Non-pigmented ciliary epithelial cell (primary cell): Measurements from ENCODE around the gene STK16.
A peak's percentile ranks its signal among the peaks of the same experiment; 100 is the strongest.

ENCODE experiments used
- DNase-seq: peaks from one replicate; pipeline ENCODE4 v3.0.0-alpha.2; 2010; ENCODE audit warnings: low read depth

The STK16 gene

DNA sequence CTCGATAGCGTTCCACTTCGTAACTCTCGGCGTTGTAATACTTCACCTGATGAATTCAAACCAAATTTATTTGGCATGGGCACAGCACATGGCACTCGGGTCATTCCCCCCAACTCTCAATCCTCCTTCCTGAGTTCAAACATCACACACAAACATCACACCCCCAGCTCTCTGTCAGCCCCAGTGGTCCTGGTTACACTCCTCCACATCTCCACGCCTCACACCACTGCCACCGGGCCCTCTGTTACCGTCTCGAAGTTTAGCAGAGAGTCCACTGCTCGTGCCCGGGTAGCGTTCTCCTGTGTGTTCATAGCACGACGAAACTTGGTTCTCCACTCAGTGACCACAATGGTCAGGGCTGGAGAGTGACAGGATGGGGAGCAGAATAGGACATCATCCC is 31.1 kb upstream of the STK16 start:
- no peak for DNase-seq

DNA sequence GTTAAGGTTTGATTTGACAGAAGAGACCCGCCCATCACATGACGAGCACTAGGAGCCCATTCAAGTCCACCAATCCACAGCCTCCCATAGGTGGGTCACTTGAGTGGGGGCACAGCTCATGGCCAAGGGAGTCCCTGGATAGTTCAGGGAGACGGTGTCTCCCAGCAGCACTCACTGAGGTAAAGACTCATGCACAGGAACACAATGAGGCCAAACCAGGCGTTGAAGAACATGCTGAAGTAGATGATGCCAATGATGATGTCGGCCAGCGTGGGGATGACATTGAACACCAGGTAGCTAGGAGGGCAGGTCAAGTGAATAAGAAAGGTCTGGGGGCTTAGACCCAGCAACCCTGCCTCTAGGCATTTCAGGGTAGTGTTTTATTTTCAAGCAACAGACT is 30.5 kb upstream of the STK16 start:
- no peak for DNase-seq

- no peak for DNase-seq
Measured at GRCh38 chr2:219215871-219216534, 29.3 kb upstream of the STK16 start.

DNA sequence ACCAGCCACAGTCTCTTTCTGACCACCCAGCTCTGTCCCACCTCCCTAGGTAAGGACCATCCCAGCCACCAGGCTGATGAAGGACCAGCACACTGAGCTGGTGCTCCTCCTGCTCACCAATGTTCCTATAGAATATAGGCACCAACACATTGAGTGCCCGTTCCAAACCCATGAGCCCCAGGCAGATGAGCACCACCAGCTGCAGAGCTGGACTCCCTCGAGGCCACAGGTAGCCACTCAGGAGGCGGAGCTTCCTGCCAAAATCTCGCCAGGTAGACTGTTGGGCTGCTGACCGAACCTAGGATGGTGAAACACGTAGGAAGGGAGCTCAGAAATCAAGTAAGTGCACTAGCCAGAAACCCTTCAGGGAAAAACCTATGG is 28.8 kb upstream of the STK16 start:
- DNase-seq = no peak

DNA sequence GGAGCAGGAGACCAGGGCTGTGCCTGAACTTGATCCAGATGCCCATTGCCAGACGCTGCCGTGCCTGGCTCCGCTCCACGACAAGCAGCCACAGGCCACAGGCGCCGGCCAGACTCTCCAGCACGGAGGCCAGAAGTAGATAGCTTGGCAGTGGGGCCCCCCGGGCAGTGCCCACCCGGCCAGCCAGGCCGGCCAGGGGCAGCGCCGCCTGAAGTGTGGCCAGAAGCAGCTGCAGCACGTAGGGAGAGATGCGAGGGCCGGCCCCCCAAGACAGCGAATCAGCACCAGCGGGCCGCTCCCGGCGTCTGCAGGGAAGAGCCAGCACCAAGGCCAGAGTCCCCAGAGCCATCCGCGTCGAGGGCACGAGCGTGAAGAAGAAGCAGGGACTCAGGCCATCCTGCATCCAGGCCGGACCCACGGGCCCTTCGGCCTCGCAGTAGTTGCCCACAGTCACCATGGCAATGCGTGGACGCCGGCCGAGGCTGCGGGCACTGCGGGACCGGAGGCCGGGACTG is 27.0 kb upstream of the STK16 start:
- DNase-seq = no peak

DNA sequence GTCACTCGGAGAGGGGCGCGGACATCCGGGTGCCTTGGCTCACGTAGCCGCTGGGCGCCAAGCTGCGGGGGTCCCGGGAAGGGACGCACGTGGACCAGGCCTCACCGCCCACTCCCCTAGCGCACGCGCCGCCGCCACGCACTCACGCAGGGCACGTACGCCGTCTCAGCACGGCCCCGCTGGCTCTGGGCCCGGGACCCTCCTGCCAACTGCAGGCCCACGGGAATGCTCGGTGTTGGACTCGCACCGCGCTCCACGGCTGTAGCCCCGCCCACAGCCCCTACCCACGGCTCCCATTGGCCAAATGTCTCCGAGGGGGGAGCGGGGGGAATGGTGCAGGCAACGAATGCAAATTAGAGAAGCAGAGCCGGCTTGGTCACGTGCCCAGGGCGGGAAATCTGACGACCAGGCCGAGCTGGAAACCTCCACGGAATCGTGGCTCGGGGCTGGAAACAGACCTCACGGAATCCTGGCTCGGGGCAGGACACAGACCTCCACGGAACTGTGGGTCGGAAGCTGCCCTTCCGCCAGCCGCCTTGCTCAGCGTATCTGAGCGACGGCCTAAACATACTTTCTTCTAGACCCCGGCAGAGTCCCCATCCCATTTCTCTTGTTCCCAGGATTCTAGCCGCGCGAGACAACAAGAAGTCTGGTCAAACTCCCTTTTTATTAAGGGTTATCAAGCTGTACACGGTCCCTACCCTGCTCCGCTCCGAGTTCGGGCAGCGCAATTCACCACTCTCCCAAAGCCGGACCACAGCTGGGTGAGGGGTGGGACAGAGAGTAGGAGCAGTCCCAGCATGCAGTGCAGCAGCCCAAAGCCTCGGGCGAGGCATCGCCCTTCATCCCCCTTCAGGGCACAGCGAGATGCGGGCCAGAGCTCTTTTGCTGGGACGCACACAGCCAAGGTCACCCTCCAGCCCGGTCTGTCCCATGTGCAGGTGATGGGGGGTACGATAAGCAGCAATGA is 26.3 kb upstream of the STK16 start, which contains the start of gene ABCB6:
TSS of gene ABCB6 (minus strand) at position 227 of the 970 bp plus-strand sequence. CDS start 285 bp downstream, outside the sequence.
- DNase-seq = no peak

GRCh38 chr2:219219784-219220532 is 25.3 kb upstream of the STK16 start:
- no peak for DNase-seq

DNA sequence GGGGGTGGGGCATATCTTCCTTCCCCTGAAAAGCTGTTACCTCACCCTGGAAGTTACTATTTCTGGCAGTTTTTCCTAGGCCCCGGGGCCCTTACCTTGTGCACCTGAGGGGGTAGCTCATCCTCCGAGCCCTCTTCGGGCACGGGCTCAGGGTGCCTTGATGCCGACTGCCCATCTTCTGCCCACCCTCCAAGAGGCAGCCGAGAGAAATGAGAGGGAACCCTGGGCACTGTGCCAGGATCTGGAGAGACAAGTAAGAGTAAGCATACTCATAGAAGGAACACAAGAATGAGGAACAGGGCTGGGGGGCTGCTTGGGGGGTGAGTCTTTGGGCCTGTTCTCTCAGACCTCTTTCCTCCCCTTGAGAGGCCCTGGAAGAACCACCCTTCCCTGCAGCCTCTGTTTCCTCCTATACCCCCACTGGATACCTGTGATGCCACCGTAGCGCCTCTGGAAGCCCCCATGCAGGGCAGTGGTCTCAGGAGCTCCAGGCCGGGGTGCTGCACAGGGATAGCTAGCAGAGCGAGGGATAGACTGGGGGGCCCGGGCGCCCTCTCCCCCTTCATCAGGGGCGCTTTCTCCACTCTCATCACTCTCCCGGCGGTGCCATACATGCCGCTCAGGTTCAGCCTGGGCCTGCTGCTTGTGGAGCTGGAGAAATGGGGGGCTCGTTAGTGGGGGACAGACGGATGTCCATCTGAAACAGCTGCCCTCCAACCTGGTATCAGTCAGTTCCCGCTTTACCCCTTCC is 24.5 kb upstream of the STK16 start:
- no peak for DNase-seq

GRCh38 chr2:219221957-219222518 is 23.2 kb upstream of the STK16 start:
- DNase-seq = no peak

DNA sequence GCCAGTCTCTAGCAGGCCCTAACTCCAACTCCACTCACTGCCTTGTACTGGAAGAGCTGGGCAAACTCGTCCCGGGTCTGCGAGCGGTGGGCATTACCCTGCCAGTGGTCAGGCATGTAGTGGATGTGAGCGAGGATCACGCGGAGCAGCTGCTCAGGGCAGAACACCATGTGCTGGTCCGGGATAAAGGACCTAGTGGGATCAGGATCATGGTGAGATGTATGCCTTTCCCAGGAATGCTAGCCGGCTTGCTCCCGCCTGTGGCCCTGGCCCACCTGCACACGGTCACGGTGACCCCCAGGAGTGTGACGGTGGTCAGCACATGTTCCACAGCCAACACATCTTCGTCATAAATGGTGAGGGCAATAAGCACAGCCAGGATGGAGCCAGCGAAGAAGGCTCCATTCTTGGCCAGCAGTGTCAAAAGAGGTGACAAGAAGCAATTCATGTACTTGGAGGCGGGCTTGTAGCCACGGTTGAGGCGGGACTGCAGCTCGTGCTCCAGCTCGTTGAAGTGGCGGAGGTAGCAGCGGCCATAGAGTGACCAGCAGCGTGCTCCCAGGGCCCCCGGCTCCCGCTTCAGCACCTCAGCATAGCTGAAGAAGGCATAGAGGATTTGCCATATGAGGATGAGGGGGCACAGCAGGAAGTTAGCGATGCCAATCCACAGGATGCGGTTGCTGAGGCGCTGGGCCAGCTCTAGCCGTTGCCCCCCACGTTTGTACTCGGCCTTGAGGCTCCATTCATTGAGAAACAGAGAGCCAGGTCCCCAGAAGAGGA is 21.3 kb upstream of the STK16 start:
- DNase-seq = no peak

- no peak for DNase-seq
Measured at GRCh38 chr2:219225350-219225749, 19.9 kb upstream of the STK16 start.

DNA sequence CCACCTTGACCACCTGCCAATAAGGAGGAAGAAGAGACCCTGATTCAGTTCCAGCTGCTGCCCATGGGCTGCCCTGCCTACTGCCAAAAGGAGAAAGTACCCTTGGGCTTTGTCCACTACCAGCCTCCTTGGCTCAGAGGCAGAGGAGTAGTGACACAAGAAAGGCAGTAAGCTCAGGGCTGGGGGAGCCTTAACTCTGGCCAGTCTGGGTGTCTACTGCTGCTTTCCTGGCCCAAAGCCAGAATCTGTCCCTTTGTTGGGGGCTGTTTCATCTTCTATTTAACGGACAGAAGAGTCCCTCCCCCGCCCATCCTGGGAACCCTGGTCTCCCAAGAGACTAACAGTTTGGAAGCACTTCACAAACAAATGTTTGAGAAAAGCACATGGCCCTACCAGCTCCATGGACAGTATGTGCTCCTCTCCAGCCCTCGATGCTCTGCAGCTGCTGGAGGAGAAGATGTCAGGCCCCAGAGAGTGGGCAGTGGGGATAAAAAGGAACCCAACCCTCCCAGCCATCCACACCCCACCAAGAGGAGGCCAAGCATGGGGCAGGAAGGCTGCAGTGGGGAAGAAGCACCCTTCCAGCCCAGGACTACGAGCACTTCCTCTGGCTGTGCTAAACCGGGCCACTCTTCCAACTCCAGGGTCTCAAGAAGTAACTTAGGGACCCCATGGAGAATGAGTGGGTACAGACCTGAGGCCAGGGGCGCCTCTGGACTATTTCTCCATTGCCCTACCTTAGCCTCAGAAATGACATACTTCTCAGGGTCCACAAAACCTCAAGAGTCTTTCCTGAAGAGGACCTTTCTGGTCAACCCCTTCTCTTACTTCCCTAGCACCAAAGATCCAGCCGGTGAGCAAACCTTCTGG is 17.0 kb upstream of the STK16 start:
- DNase-seq = no peak

GRCh38 chr2:219228911-219229304 is 16.4 kb upstream of the STK16 start:
- no peak for DNase-seq

GRCh38 chr2:219229305-219230058 is 15.8 kb upstream of the STK16 start, which contains the start of the genes ANKZF1 and ATG9A:
Gene ANKZF1 (plus strand): TSS chr2:219229806. CDS start chr2:219230258, 452 bp downstream.
Gene ATG9A (minus strand): TSS chr2:219229636. CDS start chr2:219228024, 1,612 bp downstream.
- peak; percentile 93 for DNase-seq

DNA sequence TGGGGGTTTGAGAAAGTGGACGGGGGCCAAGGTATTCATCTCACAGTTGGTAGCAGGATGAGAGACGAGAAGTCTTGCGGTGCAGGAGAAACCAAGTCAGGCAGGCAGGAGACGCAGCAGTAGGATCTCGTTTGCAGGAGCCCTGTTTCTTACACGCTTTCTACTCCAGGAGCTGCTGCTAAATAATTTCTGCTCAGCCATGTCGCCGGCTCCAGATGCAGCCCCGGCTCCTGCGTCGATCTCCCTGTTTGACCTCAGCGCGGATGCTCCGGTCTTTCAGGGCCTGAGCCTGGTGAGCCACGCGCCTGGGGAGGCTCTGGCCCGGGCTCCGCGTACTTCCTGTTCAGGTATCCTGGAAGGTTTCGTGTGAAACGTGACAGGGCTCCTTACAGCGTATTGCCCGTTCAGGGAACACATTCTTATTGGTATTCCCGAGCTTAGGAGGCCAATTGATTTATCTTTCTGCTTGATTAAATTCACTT is 15.2 kb upstream of the STK16 start:
- no peak for DNase-seq

GRCh38 chr2:219234331-219234730 is 10.9 kb upstream of the STK16 start:
- DNase-seq = no peak

DNA sequence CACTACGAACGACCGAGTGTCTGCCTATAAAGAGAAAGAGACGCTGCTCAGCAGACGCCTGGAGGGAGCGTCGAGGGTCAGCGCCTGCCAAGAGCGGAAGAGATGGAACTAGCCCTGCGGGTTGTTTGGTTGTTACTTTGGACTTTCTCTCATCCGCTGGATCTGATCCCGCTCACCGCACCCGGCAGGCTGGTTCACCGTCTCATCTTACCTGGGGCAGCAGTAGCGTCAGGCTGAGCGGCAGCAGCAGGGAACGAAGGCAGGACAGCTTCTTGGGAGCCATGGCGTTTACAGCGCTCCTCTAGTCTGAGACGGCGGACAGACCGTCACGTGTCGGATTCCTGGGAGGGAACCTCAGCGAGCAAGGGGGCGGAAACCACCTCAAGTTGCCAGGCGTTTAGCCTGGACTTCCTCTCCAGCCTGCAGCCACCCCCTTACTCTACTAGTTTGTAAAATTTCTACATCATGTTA is 2.0 kb upstream of the STK16 start:
- DNase-seq = no peak

- no peak for DNase-seq
Measured at GRCh38 chr2:219244789-219245147, 511 bp upstream of the STK16 start.
